ENCODE results near the gene BCL2L13.
"Not testable (repeated sequence)": the region's sequence is repeated elsewhere in the genome, so short reads cannot be mapped to it uniquely, and the experiment has no call there.

Gene BCL2L13

DNA sequence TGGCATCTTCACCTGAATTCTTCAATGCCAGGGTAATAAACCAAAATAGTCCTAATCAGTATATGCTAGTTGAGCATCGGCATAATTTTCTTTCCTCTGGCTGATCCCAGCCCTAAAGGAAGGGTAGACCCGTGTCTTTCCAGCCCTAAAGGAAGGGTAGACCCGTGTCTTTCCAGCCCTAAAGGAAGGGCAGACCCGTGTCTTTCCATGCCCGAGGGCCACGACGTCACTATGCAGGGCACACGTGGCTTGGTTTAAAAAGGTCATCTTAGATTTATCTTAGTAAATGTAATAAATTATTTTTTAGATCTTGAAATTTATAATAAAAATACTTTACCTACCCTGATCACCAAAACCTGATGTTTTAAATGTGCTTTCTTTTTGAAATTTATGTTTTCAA lies 90.2 kb downstream of the BCL2L13 start:
- no peak for DNase-seq

DNA sequence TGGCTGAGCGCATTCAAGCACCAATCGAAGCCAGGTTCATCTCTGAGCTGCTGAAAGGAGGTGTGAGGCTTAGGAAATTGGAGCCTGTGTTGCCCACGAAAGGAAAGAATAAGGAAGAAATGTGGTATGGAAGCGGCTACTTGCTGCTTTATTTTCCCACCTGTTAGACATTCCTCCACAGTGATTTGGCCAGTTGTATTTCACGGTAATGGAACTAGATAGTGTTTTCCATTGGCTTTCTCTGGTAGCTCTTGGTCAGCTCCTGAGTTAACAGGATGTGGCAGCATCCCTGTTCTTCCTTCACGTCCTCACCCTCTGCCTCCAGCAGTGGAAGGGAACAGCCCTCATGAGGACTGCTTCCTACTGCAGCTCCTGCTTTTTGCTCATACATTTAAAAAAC lies 91.0 kb downstream of the BCL2L13 start:
- no peak for DNase-seq

DNA sequence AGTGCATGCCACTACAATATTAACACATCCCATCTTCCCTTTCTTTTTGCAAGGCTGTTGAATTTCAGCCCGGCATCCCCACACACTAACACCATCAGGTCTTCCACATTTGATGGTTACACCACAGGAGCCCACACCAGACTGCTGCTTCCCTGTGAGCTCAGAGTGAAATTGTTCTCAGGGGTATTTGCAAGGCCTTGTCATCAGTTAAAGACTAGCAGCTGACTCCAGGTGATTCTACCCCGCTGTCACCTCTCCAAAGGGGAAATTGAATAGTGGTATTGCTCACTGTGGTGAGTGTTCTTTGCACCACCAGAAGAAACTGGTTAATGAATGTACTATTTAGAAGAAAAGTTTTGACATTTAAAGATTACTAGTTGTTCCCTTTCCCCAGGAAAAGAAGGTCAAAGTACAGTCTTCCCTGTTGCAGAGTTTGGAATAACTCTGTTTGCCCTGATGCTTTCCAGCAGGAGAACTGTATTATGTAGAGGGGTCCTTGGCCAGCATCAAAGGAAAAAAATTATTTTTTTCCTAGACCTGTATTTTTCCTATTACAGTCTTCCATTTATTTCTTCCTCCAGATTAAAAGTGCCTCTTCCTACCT lies 93.8 kb downstream of the BCL2L13 start:
- no peak for DNase-seq

DNA sequence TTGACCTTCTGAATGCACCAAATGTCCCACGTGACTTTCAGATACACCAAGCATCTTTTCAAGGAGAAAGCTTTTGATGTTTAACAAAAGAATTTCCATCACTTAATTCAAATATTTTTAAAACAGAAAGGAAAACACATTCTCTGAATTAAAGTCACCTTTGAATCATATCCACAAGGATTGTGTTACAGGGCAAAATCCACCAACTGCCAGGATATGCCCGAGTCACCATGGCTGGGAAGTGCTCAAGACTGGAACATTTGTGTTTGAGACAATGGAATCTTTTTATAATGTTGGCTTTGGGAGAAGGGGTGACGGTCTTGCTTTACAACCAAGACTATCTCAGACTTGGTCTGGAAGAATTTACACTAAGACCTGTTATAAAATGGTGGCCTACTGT lies 94.9 kb downstream of the BCL2L13 start:
- peak; percentile 75 for DNase-seq

DNA sequence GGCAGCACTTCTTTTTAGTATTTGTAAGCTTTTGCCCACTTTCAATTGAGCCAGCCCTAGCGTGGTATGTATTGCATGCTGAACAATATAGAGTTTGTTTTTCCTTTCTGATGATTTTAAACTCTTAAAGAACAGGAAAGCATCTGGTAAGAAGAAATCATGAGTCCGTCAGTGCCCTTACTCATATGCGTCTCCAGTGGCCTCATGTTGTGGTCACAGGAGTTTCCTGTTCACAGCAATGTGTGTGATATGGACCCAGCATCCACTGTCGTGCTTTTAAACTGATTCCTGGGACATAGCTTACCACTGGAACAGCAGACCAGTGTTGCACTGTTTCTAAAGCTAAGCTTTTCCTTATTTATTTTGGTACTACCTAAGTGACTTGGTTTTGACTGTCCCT lies 95.6 kb downstream of the BCL2L13 start:
- DNase-seq, result peak; percentile 77

DNA sequence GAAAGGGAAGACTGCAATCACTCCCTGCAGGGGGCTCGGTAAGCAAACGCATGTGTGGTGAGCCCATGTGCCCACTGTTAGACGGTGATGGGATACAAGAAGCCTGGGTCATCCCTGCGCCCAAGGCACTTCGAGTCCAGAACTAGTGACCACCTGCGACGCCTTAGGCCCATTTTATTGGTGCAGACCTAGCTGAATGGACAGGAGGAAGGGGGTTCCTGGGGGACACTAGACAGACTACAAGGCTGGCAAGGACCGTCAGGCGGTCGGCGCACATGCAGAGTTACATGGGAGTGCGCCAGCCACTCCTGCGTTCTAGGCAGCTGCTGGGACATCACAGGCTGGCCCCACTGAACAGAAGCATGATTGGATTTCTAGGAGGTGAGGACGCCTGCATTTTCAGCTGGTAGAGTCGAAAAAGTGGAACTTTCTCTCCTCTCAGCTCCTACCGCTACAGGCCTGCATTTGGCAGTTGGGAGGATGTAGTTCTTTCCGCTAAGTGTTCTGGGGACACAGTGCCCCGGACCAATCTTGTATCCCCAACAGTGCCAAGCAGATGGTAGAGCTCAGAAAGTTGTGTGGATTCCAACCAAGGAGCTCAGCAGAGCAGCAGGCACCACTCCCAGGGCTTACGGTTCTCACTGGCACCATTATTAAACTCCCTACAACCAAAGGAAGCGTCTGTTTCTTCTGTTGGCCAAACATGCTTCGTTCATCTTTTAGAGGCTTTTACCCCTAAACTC lies 100.0 kb downstream of the BCL2L13 start:
- no peak for DNase-seq

DNA sequence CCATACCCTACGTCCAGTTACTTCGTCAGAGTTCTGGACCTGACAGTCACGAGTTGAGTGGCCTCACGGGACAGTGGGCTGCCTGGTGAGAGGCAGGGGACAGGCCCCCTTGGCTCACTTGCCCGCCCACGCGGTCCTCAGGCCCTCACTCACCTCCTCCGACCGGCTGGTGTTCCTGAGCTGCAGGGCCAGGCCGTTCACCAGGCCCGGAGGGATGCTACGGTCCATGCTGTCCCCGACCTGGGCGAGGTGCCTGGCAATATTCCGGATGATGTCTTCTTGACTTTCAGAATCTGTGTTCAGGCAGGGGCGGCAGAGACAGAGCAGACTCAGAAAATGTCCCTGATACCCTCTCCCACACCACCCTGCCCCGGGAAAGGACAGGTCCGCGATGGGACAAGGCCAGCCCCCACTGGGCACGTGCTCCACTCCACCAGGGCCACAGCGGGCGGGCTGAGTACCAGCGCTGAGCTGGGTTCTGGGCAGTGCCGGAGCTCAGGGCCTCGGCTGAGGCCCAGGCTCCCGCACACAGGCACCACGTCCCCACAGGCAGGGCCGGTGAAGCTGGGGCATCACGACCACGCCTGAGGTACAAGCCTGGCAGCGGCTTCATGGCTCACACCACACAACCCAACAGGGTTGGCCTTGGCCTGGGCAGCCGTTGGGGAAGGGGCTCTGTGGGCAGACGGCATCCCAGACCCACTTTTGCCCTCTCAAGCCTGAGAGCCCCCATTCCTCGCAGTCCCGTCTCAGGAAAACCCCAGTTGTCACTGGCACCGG lies 100.8 kb downstream of the BCL2L13 start:
- no peak for DNase-seq

DNA sequence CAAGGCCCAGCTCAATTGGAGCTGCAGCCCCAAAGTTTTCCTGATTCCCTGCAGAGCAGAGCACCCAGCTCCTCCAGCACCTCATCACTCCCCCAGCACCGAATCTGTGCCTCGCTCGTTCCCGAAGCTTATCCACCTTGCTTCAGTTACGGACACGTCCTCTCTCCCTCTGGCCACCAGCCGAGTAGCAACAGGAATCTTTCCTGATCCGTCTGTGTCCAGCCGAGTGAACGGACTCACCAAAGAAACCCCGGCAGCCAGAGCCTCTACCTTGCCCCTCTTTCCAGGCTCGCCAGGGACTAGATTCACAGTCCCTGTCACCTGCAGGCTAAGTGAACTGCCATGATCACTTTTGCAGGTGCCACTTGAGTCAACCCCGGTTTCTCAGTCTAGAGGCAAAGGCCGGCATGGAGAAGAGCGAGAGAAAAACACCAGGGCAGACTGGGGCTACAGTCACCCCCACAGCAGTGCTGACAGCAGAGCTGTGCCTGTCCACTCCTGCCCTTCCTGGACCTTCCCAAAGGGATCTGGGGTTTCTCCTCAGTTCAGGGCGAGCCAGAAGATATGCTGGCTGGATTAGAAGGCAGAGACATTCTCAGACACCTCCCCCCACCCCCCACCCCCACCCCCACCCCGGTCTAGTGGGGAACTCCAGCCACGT lies 103.4 kb downstream of the BCL2L13 start:
- DNase-seq, result no peak

DNA sequence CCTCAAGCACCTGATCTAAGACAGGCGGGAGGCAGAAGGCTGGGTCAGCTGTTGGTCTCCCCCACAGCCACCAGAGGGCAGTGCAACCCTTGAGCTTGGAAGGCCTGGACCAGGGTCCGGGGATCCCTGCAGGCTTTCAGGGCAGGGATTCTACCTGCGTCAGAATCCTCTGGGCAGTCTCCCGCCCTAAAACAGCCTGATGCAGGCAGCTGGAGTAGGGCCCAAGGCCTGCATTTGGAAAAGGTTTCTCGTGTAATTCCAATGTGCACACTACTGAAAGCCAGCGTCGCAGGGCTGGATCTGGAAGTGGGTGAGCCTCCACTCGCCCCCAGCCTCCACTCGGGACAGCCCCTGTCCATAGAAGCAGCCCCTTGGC lies 104.0 kb downstream of the BCL2L13 start:
- peak; percentile 61 for DNase-seq

DNA sequence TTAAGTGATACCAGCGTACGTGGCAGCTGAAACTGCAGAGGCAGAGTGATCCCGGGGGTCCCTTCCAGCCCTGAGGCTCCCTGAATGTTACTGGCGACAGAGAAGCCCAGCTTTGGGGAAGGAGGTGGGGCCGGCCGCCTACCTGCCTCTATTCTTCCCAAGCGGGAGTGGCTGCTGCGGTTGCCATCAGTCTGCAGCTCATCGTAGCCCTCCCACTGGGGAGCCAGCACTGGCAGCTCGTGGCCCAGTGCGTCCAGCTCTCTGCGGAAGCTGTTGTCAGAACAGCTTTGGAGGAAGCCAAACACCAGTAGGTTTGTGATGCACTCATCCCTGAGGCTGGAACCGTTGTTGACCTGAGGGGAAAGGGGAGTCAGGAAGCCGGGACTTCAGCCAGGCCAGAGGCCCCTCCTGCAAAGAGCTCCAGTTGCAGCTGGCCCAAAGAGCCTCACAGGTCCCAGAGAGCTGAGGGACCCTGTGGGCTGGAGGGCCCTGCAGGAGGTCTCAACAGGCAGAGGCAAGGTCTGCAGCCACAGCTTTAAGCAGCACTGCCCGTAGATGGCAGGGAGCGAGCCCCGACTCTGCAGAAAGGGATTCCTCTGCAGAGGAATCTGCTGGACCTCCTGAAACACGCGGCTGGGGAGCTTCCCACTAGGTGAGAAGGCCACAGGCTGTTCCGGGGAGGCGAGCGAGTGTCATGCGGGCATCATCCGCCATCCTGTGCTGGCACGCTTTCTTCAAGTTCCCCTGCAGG lies 105.3 kb downstream of the BCL2L13 start:
- no peak for DNase-seq

DNA sequence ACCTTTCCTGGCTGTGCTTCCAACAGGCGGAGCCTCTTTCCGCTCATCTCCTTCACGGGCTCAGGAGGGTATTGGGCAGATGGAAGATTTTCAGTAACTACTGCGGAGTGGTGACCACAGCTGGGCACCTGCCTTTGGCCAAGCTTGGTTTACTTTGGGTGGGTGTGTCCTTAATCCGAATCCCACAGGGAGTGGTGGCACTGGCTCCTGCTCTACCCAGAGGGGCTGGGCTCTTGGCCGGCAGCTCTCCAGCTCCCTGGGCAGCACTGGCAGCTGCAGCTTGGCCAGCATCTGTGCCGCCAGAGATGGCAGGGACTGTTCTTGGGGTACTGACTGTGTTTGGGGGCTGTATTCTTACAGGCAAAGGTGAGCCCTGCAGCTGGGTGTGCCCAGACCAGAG lies 105.9 kb downstream of the BCL2L13 start:
- no peak for DNase-seq

DNA sequence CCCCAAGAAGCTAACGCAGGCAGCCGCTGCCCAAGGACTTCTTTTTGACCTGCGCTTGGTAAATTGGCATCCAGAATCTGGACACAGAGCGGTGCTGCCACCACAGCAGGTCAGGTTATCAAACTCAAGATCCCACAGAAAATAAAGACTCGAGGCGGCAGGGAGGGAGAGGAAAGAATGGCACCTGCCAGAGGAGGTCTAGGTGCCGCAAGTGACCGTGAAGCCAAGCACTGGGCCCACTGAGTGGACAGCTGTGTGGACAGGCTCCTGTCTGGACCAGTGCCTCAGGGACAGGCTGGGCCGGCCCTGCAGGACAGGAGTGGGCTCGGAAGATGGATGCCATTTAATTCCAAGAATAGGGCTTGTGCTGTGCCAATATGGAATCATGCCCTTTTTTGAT lies 108.4 kb downstream of the BCL2L13 start:
- no peak for DNase-seq

DNA sequence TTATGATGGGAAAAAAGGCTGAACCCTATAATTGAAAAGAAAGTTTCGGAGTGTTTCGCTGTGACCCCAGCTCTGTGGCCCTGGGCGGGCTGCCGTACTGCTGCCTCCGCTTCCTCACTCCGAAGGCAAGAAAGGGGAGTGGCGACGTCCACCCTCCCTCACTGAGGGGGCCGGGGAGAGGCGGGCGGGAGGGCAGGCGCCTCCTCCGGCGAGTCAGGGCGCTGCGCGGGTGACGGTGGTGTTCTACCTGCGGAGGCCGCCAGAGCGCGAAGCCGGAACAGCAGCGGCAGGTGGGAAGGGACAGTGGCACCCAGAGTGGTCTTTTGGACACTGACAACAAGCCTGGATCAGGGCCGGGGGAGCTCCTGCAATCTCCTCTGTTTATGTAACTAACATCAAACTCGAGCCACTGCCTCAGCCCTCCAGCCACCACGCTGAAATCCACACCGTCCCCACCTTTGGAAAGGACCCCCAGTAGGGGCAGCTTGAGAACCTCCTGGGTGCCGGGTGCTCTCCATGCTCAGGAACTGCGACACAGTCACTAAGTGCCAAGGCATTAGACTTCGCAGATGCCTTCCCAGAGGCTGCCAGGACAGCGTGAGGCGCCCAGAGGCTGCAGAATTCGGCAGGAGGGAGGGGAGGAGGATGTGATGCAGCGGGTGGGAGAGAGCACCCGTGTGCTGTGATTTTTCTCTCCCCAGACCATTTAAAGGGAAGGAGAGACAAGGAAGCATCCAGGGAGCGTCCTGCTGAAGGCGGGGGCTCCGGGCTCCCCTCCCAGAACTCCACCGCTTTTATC lies 110.2 kb downstream of the BCL2L13 start:
- no peak for DNase-seq

DNA sequence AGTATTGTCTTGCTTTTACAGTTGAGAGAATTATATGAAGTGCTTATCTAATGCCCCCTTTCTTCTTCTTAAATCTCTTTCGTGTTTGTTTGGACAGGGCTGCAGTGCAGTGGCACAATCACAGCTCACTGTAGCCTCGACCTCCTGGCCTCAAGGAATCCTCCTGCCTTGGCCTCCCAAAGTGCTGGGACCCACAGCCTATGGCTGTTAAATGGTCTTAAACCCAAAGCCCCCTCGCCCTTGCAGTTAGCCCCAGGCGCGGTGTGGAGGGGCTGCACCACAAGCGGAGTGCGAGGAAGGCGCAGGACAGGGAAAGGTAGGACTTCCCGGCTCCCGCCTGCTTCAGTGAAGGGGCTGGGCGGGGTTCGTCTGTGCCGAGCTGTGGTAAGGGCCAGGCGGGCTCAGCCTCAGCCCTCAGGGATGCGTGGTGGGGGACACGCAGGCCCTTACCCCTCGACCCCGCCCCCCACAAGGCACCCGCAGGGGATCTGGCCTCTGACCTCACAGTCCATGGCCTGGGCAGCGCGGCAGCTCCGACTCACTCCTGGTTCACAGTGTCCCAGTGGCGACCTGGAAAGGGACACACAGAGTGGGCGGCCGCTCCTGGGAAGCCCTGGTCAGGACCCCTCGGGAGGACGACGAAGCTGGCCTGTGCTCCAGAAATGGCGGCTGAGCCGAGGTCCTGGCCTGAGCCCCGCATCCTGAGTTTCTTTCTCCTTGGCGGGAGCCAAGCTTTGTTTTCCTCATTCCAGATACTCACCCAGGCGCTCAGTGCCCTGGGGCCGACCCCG lies 111.2 kb downstream of the BCL2L13 start:
- no peak for DNase-seq

DNA sequence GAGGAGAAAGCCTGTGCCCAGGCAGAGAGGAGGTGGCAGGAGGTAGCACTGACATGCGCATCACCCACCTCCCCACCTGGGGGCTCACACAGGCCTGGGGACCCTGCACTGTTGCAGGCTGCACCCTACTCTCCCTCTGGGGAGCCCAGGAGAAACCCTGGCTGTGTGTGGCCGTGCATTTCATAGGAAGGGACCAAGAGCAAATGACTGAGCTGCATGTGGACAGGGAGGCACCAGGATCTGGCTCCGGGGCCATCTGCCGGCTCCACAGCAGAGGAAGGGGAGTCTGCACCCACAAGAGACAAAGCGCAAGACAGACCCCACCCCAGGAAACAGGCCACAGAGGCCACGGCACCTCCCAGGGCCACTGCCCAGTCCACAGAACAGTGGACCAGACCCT lies 113.0 kb downstream of the BCL2L13 start:
- DNase-seq, result no peak

DNA sequence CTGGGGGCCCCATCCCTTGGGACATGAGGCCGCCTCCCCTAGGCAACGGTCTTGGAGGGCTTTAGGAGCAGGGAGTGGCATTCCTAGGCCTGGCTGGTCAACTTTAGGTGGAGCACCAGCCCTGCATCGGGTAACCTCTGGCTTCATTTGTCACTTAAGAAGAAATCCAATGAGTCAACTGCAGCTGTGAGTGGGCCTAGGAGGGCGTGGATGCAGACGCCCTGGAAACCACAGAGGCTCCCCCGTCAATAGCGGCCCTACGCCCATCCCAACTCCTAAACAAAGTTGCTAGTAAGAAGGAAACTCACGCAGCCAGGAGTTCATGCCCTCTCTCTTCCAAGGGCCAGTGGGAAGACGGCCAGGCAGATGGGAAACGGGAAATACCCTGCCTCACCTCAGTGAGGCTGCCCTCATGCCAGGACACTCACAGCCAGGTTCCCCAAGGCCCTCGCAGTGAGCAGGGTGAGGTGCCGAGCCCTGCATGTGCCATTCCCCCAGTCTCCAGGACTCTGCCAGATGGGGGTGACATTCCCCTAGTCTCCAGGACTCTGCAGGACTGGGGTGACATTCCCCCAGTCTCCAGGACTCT lies 114.9 kb downstream of the BCL2L13 start:
- DNase-seq, result no peak

DNA sequence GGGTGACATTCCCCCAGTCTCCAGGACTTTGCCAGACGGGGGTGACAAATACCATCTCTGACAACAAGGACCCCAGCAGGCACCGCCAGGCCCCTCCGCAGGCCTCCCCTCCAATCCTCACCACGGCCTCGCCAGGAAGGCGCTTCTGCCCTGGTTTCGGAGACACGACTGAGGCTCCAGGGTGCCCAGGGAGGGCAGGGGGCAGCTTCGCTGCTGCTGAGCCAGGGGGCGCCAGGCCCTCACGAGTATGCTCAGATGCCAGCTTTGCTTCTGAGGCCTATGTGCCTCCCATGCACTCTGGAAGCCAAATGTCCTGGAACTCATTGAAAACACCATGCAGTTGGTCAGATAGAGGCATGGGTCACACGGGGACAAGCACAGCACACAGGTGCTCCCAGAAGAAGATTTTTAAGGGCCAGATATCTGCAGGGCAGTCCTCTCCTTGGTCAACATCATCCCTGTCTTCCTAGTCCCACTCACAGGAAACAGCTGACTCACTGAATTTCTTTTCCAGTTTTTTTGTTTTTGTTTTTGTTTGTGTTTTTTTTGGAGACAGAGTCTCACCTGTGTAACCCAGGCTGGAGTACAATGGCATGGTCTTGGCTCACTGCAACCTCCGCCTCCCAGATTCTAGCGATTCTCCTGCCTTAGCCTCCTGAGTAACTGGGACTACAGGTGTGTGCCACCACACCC lies 115.8 kb downstream of the BCL2L13 start:
- DNase-seq, result no peak

DNA sequence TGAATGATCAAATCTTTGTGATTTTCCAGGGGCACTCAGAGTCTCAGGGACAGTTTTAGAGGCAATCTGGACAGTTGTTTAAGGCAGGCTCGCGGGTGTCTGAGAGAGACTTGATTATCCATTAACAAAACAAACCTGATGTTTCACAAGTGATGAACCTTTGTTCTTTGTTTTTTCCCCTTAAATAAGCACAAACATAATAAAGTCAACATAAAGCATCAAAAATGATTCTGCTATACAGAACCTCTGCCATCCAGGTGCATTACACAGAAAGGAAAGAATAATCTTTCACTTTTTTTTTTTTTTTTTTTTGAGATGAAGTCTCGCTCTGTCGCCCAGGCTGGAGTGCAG lies 122.6 kb downstream of the BCL2L13 start:
- no peak for DNase-seq

DNA sequence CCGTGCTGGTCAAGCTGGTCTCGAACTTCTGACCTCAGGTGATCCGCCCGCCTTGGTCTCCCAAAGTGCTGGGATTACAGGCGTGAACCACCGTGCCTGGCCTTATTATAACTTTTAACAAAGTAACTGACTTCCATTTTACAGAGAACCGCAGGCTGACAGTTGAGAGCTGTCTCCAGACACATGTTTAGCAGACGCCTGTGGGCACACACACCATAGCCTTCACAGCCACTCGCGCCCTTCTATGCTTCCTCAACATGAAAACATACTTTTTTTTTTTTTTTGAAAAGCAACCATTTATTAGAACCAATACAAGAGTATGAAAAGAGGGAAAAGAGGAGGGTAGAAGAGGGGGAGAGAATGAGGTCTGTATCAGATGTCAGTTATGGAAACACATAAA lies 124.9 kb downstream of the BCL2L13 start:
- DNase-seq, result not testable (repeated sequence)

DNA sequence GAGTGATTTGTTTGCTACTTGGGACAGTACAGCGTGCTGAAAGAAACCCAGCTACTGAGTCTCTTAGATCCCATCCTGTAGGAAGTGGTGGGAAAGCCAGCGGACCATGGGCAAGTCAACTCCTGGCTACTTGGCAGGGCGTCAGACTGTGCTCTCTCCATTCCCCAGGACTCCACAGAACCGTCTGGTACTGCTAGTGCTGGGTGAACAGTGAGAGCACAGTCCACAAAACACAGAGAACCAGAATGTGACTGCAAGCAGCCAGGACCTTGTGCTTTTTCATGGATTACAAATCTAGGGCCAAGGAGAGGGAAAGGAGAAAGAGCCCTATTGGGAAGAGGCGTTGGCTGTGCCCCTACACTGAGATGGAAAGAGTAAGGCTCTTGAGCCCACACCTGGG lies 125.5 kb downstream of the BCL2L13 start:
- DNase-seq, result no peak
